HEK293 (cell line): Measurements from ENCODE around the gene ZSCAN25.

Source experiments
- ATF2 ChIP-seq: fragments of 450-650 bp; formaldehyde crosslinking; IDR thresholded peaks from 2 replicates; pipeline ENCODE4 v1.5.1; 2016; ENCODE audit warnings: missing biosample characterization, missing genetic modification characterization, low read depth
- BCL11A ChIP-seq: fragments of 450-650 bp; formaldehyde crosslinking; IDR thresholded peaks from 2 replicates; pipeline ENCODE4 v1.5.1; 2016; ENCODE audit warnings: low read depth, missing biosample characterization, missing genetic modification characterization
- BCL11B ChIP-seq: fragments of 450-650 bp; formaldehyde crosslinking; IDR thresholded peaks from 2 replicates; pipeline ENCODE4 v1.5.1; 2016; ENCODE audit warnings: low read depth, missing biosample characterization, missing genetic modification characterization
- CTCF ChIP-seq: fragments of 450-650 bp; formaldehyde crosslinking; IDR thresholded peaks from 2 replicates; pipeline ENCODE4 v1.5.1; 2016; ENCODE audit warnings: missing biosample characterization, missing genetic modification characterization
- OSR2 ChIP-seq: fragments of 450-650 bp; formaldehyde crosslinking; IDR thresholded peaks from 2 replicates; pipeline ENCODE4 v1.5.1; 2016; ENCODE audit warnings: missing biosample characterization, missing genetic modification characterization
- REST ChIP-seq: fragments of 450-650 bp; formaldehyde crosslinking; IDR thresholded peaks from 2 replicates; pipeline ENCODE4 v1.5.1; 2016; ENCODE audit warnings: missing biosample characterization, missing genetic modification characterization
- YY1 ChIP-seq: fragments of 450-650 bp; formaldehyde crosslinking; IDR thresholded peaks from 2 replicates; pipeline ENCODE4 v1.5.1; 2018; ENCODE audit warnings: missing biosample characterization, missing genetic modification characterization
- ZFP3 ChIP-seq: fragments of 450-650 bp; formaldehyde crosslinking; IDR thresholded peaks from 2 replicates; pipeline ENCODE4 v1.5.1; 2016; ENCODE audit warnings: low read depth, missing biosample characterization, missing genetic modification characterization
- ZNF133 ChIP-seq: fragments of 450-650 bp; formaldehyde crosslinking; IDR thresholded peaks from 2 replicates; pipeline ENCODE4 v1.5.1; 2016; ENCODE audit warnings: missing biosample characterization, missing genetic modification characterization
- ZNF530 ChIP-seq: fragments of 450-650 bp; formaldehyde crosslinking; IDR thresholded peaks from 2 replicates; pipeline ENCODE4 v1.5.1; 2016; ENCODE audit warnings: low read depth, missing biosample characterization, missing genetic modification characterization
- ZNF560 ChIP-seq: fragments of 450-650 bp; formaldehyde crosslinking; IDR thresholded peaks from 2 replicates; pipeline ENCODE4 v1.5.1; 2017; ENCODE audit warnings: missing biosample characterization, missing genetic modification characterization, borderline replicate concordance
- ZNF639 ChIP-seq: fragments of 450-650 bp; formaldehyde crosslinking; IDR thresholded peaks from 2 replicates; pipeline ENCODE4 v1.5.1; 2016; ENCODE audit warnings: missing biosample characterization, missing genetic modification characterization

- TF ChIP-seq ZNF560: no peak
- TF ChIP-seq ZNF133 (tag by site-specific recombination): no peak
- no peak for TF ChIP-seq ZNF639 (tag by site-specific recombination)
- TF ChIP-seq CTCF (tag by site-specific recombination): no peak
- no peak for TF ChIP-seq BCL11A (tag by site-specific recombination)
- TF ChIP-seq REST (tag by site-specific recombination): no peak
- TF ChIP-seq YY1 (tag by site-specific recombination): no peak
- no peak for TF ChIP-seq OSR2 (tag by site-specific recombination)
- no peak for TF ChIP-seq BCL11B (tag by site-specific recombination)
- no peak for TF ChIP-seq ZNF530 (tag by site-specific recombination)
- TF ChIP-seq ZFP3 (tag by site-specific recombination): no peak
- no peak for TF ChIP-seq ATF2 (tag by site-specific recombination)
Measured at GRCh38 chr7:99625321-99625720, 8.6 kb downstream of the ZSCAN25 start.
